Left ventricle myocardium inferior (tissue), 1 donor: ENCODE data around the gene PKD2. TPM values are rescaled to one million over a fixed set of nuclear protein-coding genes. Genes with fewer than 3 reads are reported as not detected.
"Not testable (repeated sequence)": the region's sequence is repeated elsewhere in the genome, so short reads cannot be mapped to it uniquely, and the experiment has no call there.

ENCODE experiments used
- DNase-seq: peaks from one replicate; pipeline ENCODE4 v3.0.0-alpha.2; 2020
- H3K27ac ChIP-seq: fragments of 200-600 bp; replicated peaks from 2 replicates; pipeline ENCODE4 v1.8.0; 2021
- H3K27me3 ChIP-seq: fragments of 200-600 bp; 2 replicates; pipeline ENCODE4 v1.8.0; 2021; ENCODE audit warnings: low read depth
- H3K36me3 ChIP-seq: fragments of 200-600 bp; 2 replicates; pipeline ENCODE4 v1.8.0; 2021
- H3K4me1 ChIP-seq: fragments of 200-600 bp; 2 replicates; pipeline ENCODE4 v1.8.0; 2021
- H3K4me3 ChIP-seq: fragments of 200-600 bp; 2 replicates; pipeline ENCODE4 v1.8.0; 2021; ENCODE audit warnings: mild to moderate bottlenecking, moderate library complexity
- H3K9me3 ChIP-seq: fragments of 200-600 bp; replicated peaks from 2 replicates; pipeline ENCODE4 v1.8.0; 2021
- CTCF ChIP-seq: fragments of 200-600 bp; IDR thresholded peaks from 2 replicates; pipeline ENCODE4 v1.8.0; 2021; ENCODE audit warnings: antibody characterized with exemption, mild to moderate bottlenecking, borderline replicate concordance
- intact Hi-C: fragments of 100-400 bp; cut with micrococcal nuclease; formaldehyde crosslinking; loops from one replicate; pipeline ENCODE4 v1.11.0; 2022
- total RNA-seq: library from RNA; stranded (reverse); fragmentation: NEBNext Ultra II Directional; extraction: Animal tissue kit (Norgen Biotek cat#: 25700); gene quantifications from one replicate; pipeline ENCODE4 v1.2.1, GENCODE V29; 2021
- donor health status: DM: no; HTN: yes; CAD: no; lungs with severe emphysema.

The PKD2 gene
- total RNA-seq, 1 donor from 2014 or later, result 11.7 TPM

GRCh38 chr4:88107406-88108107, 100.1 kb downstream of the PKD2 start:
- intact Hi-C loops, result no loop called here
- Histone ChIP-seq H3K27me3 (no peaks in the 10 kb centered on the region), H3K36me3 (no peaks in the 10 kb centered on the region), H3K9me3 (no peaks in the 10 kb centered on the region), H3K27ac (peak overlapping the region; percentile 28), H3K4me3 (no peak overlapping the region), H3K4me1 (peaks cover 15% of the 10 kb centered on the region)
- no peak for TF ChIP-seq CTCF
- DNase-seq, result no peak

GRCh38 chr4:88108108-88108465, 100.7 kb downstream of the PKD2 start:
- DNase-seq, intact Hi-C loops, H3K27me3 ChIP-seq, H3K4me3 ChIP-seq, H3K36me3 ChIP-seq, H3K9me3 ChIP-seq: not testable (repeated sequence)
- H3K27ac ChIP-seq, result peak overlapping the region; percentile 28
- peaks cover 15% of the 10 kb centered on the region for H3K4me1 ChIP-seq

- Histone ChIP-seq H3K4me3 (no peak overlapping the region), H3K36me3 (no peaks in the 10 kb centered on the region), H3K27ac (no peak overlapping the region), H3K4me1 (peaks cover 15% of the 10 kb centered on the region), H3K27me3 (no peaks in the 10 kb centered on the region), H3K9me3 (no peaks in the 10 kb centered on the region)
- DNase-seq, result no peak
- TF ChIP-seq CTCF, result no peak
- intact Hi-C loops, result no loop called here
Observed at GRCh38 chr4:88108747-88109122, 101.3 kb downstream of the PKD2 start.

- no peaks in the 10 kb centered on the region for H3K27me3 ChIP-seq
- peaks cover 15% of the 10 kb centered on the region for H3K4me1 ChIP-seq
- no peak overlapping the region for H3K4me3 ChIP-seq
- intact Hi-C loops, result no loop called here
- no peak for DNase-seq
- H3K9me3 ChIP-seq, result no peaks in the 10 kb centered on the region
- H3K27ac ChIP-seq, result no peak overlapping the region
- TF ChIP-seq CTCF, result no peak
- H3K36me3 ChIP-seq, result no peaks in the 10 kb centered on the region
Observed at GRCh38 chr4:88109123-88109881, 101.9 kb downstream of the PKD2 start.

- TF ChIP-seq CTCF, result no peak
- DNase-seq, result no peak
- intact Hi-C loops, result no loop called here
- no peaks in the 10 kb centered on the region for H3K9me3 ChIP-seq
- no peak overlapping the region for H3K27ac ChIP-seq
- H3K4me3 ChIP-seq, result no peak overlapping the region
- no peaks in the 10 kb centered on the region for H3K36me3 ChIP-seq
- no peaks in the 10 kb centered on the region for H3K27me3 ChIP-seq
- peaks cover 15% of the 10 kb centered on the region for H3K4me1 ChIP-seq
Observed at GRCh38 chr4:88110826-88111225, 103.4 kb downstream of the PKD2 start.

GRCh38 chr4:88112856-88113255, 105.4 kb downstream of the PKD2 start:
- Histone ChIP-seq H3K36me3 (no peaks in the 10 kb centered on the region), H3K4me1 (peaks cover 7% of the 10 kb centered on the region), H3K27me3 (no peaks in the 10 kb centered on the region), H3K27ac (no peak overlapping the region), H3K4me3 (no peak overlapping the region), H3K9me3 (no peaks in the 10 kb centered on the region)
- TF ChIP-seq CTCF, result no peak
- intact Hi-C loops, result no loop called here
- no peak for DNase-seq
